Forelimb muscle (tissue), 1 donor: ENCODE data around the gene HSD17B13. TPM values are rescaled to one million over a fixed set of nuclear protein-coding genes. Genes with fewer than 3 reads are reported as not detected.
"Not testable (repeated sequence)": the region's sequence is repeated elsewhere in the genome, so short reads cannot be mapped to it uniquely, and the experiment has no call there.

Experiments
- DNase-seq: peaks from one replicate; pipeline ENCODE4 v3.0.0-alpha.2; 2013; ENCODE audit warnings: low read depth
- polyA plus RNA-seq: library from polyadenylated mRNA; unstranded; fragments of 120-200 nt; gene quantifications from one replicate; pipeline ENCODE4 v1.2.1, GENCODE V29; 2013; ENCODE audit not compliant: insufficient read length

The HSD17B13 gene, protein sequence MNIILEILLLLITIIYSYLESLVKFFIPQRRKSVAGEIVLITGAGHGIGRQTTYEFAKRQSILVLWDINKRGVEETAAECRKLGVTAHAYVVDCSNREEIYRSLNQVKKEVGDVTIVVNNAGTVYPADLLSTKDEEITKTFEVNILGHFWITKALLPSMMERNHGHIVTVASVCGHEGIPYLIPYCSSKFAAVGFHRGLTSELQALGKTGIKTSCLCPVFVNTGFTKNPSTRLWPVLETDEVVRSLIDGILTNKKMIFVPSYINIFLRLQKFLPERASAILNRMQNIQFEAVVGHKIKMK
- 0.18 TPM for polyA plus RNA-seq

DNA sequence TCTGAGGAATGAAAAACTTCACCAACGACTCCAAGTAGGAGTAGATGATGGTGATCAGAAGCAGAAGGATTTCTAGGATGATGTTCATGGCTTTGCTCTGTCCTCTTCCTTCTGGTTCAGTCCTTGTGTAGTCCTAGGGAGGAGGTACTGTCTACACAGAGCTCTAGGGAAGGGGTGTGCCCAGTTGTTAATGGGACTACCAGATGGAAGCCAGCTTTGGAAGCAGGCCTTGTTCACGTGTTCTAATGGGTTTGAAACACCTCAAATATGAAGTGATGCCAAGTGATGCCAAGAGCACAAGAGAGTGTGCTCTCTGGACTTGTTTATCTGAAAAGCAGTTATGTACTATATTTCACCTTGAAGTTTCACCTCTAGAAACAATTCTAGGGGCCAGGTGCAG lies at the start of gene HSD17B13:
Gene HSD17B13 (minus strand): TSS at position 129 of the 400 bp plus-strand sequence. CDS start 41 bp downstream, at position 88.
- DNase-seq: no peak

DNA sequence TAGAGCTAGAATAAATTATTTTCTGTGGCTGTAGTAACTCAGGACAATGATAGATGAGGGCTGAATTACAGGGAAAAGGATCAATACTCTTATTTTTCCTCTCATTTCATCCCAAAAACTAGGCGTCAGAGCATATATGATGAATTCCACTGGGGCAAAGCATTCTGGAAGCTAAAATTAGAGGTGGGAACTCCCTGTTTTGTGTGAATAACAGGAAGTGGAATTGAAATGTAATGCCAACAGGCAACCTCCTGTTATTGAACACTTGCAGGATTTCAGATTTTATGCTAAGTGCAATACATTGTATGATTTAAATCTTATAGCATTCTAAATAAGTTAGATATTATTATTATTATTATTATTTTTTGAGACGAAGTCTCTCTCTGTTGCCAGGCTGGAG lies 47.4 kb upstream of the HSD17B13 start:
- no peak for DNase-seq

DNA sequence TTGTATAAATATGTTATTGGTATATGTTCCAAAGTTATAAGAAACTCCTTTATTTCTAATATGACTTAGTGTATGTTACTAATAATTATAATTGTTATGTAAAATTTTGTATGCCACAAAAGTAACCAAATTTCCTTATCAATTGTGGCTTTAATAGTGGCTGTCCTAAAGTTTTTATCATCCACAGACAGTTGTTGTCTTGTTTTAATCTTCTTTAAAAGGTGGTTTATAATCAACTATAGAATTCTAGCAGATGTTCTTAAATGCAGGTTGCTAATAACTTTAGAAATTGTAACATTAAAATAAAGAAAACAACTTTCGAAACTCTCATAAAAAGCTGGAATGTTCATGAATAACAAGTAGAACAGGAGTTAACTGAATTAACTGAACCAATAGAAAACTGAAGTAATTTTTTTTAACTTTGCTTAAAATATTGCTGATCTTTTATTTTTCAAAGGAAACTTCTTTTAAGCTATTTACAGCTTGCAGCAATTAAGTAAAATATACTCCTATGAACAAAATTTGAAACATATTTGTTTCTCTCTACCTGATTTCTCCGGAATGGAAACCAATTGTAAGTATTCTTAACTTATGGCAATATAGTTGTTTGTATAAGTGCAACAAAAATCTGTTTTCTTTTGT lies 44.0 kb upstream of the HSD17B13 start:
- no peak for DNase-seq

DNA sequence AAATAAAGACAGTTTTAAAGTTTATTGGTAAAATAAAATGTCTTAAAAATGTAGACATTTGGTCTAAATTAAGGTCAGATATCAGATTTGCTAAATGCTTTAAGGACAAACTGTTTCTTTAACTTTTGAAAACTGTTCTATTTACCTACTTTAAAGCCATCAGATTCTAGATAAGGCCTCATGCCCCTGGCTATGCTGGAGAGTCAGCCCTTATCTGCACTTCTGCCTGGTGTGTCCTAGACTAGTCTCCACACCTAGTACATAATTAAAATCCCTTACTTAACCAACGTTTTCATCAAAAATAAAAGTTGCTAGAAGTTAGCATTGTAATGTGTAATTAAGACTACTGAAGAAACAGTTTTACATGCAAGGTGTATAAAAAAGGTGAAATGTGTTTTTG lies 42.7 kb upstream of the HSD17B13 start:
- DNase-seq: no peak

DNA sequence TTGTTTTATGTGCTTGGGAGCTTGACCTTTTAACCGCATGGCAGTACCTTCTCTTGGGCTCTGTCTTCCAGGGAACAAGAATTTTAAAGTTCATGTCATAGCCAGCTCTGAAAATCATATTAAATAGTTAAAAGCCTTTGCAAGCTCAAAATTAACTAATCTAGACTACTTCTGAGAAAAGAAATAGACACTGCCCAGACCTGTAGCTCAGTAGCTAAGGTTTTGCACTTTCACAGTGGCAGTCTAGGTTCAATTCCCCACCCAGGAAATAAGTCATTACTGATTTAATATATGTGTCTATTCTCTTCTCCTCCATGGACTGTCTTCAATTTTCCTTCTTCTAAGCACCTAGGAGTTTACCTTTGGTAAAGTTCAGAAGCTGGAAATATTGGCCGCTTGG lies 40.9 kb upstream of the HSD17B13 start:
- DNase-seq: no peak

DNA sequence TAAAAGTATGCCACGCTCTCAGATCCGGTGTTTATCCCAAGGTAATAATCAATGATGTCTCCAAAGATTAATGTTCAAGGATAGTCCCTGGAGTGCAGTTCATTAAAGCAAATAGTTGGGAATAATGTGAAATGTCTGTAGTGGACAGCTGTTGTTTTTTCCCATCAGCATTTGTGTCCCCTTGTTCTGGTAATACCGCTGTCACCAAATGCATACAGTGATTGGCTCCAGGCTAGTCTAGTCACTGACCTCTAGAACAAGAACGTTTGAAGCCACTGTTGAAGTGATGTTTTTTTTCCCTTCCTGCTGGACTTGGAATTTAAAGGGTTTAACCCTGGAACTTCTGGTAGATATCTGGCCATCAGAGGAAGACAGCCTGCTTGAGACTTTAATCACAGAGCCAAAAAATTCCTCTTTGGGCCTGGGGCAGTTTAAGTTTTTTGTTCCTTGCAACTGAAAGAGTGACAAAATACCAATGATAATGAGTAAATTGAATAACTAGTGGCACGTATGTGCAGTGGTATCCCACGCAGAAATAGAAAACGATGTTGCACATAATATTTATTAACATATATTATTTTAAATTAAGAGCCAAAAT lies 37.8 kb upstream of the HSD17B13 start:
- DNase-seq: no peak

DNA sequence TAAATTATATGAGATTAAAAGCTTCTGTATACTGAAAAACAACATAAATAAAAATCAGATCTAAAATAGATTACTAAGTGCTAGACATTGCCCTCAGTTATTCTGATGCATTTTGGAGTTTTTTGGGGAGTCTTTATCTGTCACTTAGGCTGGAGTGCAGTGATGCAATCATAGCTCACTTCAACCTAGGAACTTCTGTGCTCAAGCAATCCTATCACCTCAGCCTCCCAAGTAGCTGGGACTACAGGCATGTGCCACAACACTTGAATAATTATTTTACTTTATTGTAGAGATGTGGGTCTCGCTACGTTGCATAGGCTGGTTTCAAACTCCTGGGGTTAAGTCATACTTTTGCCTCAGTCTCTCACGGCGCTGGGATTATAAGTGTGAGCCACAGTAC lies 36.6 kb upstream of the HSD17B13 start:
- no peak for DNase-seq

DNA sequence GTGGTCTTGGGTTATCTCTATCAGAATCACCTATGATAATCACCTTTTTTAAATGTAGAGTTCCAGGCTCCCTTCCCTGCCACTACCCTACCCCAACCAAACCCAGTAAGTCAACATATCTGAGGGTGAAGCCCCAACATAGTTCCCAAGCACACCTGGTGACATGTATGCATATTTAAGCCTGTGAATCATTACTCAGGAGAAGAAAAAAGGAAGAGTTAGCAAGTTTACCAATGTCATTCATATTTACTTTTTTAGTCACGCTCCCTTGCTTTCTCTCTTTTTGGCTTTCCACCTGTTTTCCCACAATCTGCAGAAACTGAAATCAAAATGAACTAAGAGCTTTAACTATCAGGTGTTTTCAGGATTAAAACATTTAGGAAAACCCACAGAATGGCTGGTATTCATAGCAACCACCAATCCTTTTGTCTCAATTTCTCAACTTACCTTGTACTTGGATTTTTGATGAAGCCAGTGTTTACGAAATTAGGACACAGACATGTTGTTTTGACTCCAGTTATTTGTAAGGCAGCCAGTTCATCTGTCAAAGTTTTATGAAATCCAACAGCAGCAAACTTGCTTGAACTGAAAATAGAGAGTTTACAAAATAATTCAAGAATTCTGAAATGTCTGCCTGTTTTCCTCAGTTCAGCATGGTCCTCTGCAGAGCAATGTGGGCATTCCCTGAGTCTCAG lies 34.3 kb upstream of the HSD17B13 start:
- no peak for DNase-seq

DNA sequence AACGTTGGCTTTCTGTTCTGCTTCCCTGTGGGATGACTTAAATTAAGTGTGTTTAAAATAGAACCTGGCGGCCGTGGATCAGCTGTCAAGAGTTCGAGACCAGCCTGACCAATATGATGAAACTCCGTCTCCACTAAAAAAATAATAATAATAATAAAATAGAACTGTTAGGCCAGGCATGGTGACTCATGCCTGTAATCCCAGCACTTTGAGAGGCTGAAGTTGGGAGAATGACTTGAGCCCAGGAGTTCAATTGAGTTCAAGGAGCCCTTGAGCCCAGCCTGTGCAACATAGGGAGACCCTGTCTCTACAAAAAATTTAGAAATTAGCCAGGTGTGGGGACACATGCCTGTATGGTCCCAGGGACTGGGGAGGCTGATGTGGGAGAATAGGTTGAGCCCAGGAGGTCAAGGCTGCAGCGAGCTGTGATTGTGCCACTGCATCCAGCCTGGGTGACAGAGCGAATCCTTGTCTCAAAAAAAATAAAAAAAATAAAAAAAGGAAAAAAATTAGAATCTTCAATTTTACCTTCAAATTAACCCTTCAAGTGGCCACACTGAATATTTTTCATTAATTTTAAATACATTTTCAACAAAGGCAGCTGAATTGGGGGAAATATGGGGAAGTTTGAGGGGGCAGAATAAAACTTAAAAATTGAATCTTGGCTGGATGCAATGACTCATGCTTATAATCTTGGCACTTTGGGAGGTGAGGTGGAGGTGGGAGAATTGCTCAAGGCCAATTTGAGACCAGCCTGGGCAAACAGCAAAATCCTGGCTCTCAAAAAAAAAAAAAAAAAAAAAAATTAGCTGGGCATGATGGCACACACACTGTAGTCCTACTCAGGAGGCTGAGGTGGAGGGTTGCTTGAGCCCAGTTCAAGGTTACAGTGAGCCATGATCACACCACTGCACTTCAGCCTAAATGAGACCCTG lies 31.8 kb upstream of the HSD17B13 start:
- no peak for DNase-seq

DNA sequence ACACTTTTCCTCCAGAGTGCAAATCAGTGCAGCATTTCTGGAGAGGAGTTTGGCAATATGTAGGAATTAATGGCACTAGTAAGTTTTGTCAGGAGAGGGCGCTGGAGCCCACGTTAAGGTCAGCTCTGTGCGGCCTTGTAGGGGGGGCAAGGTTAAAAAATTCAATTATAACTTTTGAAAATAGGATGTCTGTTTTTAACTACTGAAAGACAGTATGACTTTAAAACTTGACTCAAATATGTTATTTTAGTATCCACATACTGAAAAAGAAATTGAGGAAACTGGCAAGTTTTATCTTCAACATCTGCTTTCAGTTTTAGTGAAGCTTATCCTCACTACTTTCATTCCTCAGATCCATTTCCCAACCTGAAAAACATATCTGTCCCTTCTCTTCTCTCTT lies 30.9 kb upstream of the HSD17B13 start:
- no peak for DNase-seq

DNA sequence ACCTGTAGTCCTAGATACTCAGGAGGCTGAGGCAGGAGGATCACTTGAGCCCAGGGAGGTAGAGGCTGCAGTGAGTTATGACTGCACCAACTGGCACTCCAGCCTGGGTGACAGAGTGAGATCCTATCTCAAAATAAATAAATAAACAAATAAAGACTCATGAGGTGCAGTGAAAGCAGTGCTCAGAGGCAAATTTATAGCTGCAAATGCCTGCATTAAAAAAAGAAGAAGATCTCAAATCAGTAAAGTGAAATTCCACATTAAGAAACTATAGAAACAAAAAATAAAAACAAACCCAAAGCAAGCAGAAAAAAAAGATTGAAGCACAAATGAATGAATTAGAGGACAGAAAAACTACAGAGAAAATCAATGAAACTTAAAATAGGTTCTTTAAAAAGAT lies 22.5 kb upstream of the HSD17B13 start:
- DNase-seq: no peak

DNA sequence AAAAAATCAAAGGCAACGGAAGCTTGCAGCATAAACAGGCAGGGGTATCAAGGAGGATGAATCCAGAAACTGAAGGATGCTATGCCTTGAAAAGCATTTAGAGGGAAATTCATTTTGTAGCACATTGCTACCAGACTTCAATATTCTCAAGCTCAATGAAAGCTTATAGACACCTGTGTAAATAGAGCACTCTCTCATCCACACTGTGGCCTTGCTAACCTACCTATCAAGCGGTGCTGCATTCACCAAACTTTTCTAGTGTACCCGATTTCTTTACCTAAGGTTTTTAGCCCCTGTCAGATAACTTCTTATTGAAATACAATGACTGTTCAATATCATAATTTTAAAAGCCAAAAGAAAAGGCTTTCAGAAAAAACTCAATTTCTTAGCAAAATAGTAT lies 20.2 kb upstream of the HSD17B13 start:
- no peak for DNase-seq

DNA sequence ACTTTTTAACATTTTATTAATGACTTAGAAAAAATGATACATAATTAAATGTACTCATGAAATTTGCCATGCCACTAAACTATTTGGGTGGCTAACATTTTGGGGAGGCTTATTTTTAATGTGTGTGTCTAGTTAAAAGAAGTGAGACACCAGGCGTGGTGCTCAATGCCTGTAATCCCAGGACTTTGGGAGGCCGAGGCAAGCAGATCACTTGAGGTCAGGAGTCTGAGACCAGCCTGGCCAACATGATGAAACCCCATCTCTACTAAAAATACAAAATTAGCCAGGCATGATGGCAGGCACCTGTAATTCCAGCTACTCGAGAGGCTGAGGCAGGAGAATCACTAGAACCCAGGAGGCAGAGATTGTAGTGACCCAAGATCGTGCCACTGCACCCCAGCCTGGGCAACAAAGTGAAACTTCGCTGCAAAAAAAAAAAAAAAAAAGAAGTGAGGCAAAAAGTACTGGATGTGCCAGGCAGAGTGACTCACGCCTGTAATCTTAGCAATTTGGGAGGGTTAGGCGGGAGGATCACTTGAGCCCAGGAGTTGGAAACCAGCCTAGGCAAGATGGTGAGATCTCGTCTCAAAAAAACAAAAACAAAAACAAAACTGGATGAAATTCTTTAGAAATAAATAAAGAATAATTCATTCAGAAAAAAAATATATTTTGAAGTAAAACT lies 19.4 kb upstream of the HSD17B13 start:
- DNase-seq: not testable (repeated sequence)

DNA sequence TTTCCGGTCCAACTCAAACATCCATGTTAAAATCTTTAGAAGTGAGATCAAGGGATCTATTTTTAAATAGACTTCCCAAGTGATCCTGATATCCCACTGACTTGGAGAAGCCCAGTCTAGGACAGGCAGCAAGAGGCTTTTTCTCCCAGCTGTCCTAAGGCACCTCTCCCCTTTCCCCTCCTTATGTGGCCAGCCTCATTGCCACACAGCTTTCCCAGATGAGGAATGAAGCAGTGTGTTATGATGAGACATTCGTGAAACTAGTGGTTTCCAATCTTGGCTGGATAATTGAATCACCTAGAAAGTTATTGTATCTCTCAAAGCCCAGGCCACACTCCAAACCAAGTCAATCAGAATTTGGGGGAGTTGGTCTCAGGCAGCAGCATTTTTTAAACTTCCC lies 16.8 kb upstream of the HSD17B13 start:
- no peak for DNase-seq

DNA sequence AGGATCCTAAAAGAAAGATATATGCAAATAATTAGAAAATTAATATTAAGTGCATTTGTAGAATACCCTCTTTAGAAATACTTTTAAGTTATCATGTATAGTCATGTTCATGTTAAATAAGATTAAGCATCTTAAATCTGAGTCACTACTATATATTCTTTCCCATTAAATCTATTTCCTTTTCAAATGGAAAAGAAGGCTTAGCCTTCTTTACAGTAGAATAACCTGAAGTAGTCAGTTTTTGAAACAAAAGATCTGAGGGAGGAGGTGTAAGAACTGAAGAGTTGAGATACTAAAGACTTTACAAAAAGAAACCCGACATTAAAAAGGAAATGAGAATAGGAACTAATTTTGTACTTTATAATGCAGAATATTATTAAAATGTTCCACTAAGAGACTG lies 14.7 kb upstream of the HSD17B13 start:
- no peak for DNase-seq

DNA sequence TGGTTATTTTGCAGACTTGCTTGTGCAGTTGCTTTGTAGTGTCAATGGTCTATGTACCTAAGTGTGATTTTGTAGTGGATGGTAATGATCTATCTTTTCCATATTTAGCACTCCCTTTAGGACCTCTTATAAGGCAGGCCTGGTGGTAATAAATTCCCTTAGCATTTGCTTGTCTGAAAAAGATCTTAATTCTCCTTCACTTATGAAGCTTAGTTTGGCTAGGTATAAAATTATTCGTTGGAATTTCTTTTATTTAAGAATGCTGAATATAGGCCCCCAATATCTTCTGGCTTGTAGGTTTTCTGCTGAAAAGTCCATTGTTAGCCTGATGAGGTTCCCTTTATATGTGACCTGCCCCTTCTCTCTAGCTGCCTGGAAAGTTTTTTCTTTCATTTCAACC lies 10.6 kb upstream of the HSD17B13 start:
- DNase-seq: no peak

DNA sequence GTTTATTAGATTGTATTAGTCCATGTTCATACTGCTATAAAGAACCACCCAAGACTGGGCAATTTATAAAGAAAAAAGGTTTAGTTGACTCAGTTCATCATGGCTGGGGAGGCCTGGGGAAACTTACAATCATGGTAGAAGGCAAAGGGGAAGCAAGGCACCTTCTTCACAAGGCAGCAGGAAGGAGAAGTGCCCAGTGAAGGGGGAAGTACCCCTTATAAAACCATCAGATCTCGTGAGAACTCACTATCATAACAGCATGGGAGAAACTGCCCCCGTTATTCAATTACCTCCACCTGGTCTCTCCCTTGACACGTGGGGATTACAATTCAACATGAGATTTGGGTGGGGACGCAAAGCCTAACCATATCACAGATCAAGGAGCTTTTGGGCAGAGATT lies 8.1 kb upstream of the HSD17B13 start:
- DNase-seq: no peak

DNA sequence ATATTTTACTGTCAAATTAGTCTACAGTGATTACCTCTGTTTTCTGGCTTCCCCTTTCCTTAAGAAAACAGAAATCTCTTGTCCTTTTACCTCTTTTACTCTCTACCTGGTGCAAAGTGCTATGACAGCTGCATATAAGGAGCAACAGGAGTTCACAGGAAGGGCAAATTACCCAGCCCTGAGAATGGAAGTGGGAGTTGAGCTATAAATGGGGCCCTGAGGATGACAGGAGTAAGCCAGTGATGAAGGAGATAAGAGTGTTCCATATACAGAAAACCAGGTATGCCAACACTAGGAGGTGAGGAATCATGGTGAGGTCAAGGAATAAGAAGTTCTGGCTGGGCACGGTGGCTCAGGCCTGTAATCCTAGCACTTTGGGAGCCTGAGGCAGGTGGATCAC lies 4.5 kb upstream of the HSD17B13 start:
- no peak for DNase-seq

DNA sequence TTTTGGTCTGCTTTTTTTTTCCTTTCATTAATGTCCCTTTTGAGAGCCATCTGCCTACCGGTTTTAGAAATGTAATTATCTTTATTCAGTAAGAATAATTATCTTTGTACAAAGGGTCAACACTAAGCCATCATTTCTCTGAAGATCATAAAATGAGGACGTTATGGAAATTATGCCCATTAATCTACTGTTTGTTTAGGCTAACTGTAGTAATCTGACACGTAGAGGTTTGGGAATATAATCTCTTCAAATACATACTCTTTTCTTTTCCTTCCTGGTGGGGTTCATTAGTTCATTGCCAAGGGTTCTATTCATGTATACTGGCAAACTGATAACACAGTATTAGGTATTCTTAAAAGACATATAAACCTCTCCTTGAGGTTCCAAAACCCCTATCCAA lies 3.8 kb upstream of the HSD17B13 start:
- DNase-seq: no peak

DNA sequence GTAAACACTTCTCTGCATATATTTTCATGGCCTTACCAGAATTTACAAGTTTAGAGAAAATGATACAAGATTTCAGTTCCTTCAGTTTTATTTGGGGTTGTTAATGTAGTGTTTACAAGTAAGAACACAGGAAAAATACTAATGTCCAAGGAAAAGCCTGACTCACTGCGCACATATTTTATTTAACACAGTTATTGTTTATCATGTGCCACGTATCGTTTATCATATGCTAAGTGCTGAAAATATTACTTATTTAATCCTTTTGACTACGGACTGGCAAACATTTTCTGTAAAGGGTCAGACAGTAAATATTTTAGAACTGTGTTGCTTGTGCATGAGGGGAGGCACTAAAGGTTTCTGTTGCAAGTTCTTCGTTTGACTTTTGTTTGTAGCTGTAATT lies 794 bp downstream of the HSD17B13 start:
- no peak for DNase-seq

DNA sequence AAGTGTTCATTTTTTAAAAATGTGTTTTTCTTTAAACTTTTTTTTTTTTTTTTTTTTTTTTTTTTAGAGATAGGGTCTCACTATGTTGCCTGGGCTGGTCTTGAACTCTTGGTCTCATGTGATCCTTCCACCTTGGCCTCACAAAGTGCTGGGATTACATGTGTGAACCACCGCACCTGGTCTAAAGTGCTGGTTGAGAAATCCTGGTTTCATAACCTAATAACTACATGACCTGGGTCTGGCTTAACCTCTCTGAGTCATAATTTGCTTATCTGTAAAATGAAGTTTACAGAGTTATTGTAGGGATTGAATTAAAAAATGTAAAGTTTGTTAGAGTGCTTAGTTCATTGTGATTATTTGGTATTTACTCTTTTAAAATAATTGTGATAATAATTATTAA lies 5.2 kb downstream of the HSD17B13 start:
- no peak for DNase-seq
